Amniotic stem cell (primary cell): ENCODE data around the gene C5orf15.
A peak's percentile ranks its signal among the peaks of the same experiment; 100 is the strongest.

Experiments used
- DNase-seq: peaks from one replicate; lab custom pipeline; 2025; lab: John Stamatoyannopoulos, UW

C5orf15 gene

DNA sequence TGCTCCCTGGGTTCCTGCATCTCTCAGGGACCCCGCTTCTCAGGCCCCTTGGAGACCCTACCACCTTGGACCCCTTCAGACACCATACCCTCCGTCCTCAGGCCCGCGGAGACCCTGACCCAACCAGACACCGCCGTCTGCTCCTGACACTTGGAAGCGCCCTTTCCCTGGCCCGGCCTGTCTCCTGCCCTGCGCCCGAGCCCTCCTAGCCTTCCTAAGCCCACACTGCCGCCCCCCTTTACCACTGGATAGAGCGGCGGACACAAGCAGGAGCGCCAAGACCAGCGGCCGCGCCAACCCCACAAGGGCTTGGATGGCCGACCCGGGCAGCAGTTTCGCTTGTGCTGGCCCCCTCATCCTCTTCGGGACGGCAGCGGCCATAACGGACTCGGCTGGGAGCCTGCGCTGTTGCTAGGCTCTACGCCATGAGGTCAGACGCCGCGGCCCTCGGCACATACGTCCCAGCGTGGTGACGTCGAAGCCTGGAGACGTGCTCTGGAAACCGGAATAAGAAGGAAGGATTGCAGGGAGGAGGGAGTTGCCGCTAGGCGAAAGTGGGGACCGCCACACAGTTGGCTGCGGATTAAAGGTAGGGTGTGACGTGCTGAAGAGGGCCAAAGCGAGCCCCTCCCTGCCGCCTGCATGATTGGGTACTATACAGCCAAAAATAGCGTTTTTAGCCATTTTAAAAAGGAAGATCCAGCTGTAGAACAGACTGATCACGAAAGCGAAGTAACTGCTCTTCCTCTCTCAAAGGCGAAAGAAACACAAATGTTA is at the start of gene C5orf15:
C5orf15 (minus strand) TSS at position 422 of the 777 bp plus-strand sequence; CDS start at position 381, 41 bp downstream.
- peak; percentile 98 for DNase-seq

DNA sequence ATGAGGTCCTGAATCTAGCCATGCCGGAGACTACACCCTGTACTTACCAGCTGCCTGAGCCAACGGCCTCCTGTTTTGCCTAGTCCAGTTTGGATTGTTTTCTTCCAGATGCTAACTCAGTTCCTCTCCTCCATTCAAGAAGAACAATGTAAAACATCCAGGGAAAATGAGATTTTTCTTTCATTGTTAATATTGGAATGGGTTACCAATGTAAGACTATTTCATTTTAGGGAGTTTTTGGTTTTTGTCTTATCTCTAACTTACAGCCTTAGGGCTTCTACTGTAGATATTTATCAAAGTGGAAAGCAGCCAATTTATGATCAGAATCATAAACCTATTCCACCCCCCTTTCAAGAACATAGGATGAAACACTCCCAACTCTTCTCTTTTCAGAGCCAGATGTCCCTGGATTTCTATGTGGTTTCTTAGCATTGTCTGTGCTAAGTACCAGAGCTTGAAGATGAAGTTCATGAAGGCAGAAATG is 39.9 kb upstream of the C5orf15 start:
- no peak for DNase-seq

DNA sequence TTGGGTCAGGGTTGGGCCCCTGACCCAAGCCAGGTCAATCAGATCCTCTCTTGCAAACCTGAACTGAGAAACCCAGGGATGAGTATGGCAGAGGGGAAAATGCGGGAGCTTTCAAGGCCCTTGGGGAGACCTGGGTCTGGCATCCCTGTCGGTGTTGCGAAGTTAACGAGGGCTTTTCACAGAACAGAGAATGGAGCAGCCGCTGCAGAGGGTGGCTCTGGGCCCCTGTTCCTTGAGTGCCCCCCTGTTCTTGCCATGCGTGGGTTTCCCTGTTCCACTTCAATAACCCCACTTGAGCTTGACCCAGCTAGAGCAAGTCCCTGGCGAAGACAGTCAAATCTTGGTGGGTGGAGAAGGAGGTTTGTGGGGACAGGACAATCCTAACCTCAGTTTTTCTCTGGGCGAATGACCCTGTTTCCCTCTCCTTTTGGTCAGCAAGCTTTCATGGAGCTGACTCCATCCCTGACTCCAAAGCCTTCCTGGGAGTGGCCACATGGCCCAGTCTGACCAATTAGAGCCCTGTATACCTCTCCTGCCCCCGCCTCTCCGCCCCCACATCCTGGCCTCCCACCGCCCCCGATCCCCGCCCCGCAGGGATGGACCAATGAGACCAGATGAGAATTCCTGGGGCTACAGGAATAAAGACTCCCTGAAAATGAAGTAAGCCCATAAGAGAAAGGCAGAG is 39.3 kb upstream of the C5orf15 start:
- DNase-seq, result no peak

DNA sequence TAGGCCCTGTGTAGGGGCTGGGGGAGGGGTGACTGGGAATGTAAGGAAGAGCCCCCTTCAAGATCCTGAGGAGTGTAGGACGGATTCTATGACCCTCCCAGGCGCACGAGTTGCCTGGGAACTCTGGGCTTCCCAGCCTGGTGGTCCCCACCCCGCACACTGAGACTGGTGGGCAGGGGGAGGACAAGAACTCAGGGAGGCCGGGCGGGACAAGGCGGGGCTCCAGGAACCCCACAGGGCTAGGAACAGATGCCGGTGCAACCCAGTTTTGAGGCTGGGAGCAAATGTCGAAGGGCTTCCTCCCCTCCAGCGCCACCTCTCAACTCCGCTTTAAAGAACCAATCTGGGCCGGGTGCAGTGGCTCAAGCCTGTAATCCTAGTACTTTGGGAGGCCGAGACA is 37.7 kb upstream of the C5orf15 start:
- DNase-seq, result no peak

DNA sequence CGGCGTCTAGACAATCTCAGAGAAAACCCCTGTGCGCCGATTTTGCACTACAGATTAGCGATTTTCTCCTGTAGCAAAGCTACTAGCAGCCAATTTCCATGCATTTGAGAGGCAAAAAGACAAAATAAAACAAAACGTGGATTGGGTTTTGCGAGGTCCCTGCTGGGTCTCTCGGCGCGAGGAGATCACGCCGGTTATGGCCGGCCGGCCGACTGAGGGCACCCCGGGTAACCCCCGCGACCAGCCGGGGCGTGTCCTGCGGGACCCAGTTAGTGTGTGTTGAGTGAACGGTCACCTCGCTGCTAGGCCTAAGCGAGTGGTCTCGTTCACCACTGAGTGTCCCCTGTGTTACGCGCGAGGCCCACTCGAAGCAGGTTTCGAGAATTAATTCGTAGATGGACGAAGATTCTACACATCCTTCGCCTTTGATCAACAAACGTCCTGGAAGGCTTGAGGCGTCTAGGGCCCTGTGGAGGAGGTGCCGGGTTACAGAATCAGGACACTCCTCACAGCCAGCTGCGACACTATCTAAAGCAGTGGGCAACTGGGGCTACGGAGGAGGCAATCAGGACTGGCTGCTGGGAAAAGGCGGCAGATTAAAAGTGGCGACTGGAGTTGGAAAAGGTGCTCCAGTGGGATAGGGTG is 37.1 kb upstream of the C5orf15 start:
- no peak for DNase-seq

DNA sequence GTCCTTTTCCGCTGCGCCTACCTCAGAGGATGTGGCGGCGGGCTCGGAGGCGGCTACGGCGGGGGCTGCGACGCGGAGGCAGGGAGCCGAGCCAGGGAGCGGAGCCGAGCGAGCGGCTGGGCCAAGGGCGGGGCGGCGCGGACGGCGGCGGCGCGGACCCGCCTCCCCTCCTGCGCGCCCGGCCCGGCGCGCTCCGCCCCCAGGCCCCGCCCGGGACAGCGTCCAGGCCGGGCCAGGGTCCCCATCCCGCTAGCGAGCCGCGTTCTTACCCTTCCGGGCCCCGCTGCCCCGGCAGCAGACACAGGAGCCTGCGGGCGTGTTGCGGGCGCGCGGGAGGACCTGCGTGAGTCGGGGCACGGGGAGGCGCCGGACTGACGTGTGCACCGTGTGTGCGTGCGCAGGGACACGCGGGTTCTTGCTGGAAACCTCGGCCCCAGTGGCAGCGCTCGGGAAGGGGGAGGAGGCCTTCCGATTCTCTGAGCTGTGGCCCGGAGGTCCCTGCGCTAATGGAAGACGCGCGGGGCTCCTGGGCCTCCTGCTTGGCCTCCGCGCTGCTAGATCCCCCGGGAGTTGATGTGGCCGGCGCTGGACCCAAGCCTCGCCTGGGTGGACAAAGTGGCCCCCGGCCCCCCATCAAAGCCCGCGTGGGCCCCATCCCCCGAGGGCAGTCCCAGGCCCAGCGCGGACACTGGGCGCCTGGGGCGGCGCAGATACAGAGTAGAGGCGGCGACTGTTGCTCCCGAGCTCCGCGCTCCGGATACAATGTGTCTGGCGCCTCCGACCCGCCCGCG is 36.4 kb upstream of the C5orf15 start, which contains the start of gene VDAC1:
VDAC1 (minus strand) TSS at position 350 of the 791 bp plus-strand sequence. CDS start 11,963 bp downstream, outside the sequence.
- DNase-seq, result peak; percentile 69

DNA sequence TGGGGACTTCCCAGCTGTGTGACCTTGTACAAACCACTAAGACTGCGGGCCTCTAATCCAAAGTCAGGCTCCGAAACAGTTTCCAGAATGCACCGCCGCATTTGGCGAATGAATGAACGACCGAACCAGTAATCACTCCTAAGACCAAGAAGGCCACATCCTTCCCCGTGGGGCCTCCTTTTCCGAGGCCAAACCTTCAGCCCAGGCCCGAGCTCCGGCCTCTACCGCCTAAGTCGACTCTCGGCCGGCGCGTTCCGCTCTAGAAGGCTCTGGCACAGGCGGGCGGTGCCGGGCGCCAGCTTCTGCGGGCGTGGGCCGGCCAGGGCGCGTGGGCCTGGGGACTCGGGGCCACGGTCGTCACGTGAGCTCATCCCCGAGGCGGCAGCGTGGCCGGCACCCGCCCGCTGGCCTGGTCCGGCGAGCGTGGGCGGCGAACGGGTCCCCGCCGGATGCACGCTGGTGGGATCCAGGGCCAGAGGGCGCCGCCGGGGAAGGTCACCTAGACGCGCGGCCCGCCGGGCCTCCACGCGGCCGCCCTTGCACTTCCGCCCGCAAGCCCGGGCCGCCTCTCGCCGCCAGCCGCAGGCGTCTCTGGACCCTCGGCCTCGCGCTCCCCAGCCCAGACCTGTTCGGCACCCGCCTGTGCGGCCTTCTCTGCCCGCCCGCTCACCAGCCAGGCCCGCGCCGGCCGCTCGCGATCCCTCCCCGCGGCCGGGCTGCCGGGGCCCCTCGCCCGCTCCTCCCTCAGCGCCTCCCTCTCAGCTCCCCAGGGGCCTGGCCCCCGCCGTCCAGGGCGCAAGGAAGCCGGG is 35.6 kb upstream of the C5orf15 start:
- DNase-seq, result no peak

DNA sequence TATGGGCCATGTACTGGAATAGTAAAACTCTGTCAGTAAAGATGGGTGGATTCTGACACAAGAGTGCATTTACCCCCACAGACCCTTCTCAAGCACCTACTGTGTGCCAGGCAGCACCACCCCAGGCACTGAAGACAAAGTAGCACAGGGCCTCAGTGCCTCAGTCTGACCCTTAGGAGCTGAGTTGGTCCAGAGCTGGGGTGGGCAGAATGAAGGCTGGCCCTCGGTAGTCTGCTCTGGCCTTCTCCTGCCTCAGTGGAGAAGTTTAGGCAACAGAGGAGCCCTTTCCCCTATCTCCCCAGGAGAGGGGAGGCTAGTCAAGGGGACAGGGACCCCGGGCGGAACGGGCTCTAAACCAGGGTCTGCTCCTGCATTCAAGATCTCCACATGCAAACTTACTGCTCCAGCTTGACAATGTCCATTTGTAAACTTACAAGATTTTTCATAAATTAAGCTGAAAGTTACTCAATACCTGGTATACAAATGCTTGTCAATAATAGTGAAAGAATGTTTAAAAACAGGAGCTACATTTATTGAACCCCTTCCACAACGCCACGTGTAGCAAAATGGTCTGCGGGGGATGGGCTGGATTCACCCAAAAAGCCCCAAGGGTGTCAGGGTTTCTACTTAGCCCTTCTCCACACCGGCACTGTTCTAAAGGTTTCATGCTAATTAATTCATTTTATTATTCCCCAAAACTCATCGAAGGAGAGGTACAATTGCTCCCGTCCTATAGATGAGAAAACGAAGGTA is 34.8 kb upstream of the C5orf15 start:
- DNase-seq, result no peak

DNA sequence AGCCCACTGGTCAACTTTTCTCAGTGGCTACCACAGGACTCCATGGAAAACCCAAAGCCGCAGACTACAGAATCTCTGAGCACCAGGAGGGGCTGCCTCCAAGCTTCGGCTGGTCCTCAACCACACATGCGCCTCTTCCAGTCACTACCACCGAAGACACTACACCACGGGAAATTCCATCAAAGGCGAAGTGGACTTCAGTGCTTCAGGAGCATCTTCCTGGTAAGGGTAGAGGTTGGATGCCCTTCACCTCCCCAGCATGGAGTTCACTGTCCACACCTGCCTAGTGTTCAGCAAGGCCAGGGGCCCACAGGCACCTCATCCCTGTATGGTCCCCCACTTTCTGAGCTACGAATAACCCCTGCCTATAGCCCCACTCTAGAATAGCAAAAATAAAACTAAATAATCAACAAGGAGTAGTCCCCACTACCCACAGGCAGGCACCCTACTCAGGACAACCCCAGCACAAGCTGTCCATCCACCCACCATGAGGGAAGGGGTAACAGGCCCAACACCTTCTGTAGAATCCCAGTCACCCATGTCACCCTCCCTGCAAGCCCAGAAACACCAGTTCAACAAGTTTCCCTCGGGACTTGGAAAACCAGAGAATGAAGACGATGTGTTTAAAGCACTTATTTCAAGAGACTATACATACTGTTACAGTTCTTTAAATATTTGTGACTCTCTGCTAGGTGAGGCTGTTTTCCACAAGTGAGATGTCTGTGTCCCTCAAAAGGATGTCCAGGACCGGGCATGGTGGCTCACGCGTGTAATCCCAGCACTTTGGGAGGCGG is 33.7 kb upstream of the C5orf15 start:
- DNase-seq, result no peak

DNA sequence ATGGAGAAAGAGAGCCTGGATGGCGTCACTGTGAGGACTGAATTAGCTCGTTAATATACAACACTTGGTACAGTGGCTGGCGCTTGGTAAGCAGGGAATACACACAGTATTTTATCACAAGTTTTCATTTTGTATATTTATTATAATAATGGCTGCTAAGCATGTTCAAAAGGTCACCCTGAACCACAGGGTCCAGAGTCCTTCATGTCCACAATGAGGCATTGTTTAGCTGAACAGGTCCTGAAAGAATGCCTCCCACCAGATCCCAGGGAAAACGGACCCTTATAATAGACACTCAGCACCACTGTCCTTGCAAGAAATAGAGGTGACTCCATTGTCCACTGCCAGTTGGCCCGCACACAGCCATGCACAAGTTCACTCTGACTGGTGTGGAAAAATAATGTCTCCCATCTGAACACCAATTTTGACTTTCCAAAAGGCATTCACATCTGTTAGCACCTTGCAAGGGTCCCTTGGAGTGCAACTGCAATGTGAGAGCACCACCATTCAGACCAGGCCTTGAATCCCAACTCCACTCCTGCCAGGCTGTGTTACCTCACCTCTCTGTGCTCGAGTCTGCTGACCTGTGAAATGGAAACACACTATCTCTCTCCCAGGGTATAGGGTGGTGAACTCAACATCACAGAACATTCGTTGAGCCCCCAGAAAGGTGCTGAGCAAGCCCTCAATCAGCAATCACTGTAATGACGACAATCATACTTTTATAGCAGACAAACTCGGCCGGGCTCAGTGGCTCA is 32.5 kb upstream of the C5orf15 start:
- DNase-seq, result no peak

DNA sequence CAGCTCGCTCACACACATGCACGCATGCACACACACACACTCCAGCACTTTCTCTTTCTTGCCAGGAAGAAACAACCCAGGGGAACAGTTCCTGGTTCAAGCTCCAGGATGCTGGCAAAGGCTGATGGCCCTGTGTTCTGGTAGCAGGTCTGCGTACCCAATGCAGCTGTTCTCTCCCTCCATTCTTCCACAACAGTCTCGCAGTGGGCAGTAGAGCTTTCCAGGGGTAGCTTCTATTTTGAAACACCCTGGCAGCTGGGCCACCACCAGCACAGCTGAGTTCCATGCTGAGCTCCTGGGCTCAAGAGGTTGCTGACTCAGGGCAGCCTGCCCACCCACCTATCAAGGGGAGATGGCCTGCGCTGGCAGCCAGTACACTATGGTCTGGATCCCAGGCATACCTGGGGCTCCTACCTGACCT is 31.7 kb upstream of the C5orf15 start:
- DNase-seq, result no peak

DNA sequence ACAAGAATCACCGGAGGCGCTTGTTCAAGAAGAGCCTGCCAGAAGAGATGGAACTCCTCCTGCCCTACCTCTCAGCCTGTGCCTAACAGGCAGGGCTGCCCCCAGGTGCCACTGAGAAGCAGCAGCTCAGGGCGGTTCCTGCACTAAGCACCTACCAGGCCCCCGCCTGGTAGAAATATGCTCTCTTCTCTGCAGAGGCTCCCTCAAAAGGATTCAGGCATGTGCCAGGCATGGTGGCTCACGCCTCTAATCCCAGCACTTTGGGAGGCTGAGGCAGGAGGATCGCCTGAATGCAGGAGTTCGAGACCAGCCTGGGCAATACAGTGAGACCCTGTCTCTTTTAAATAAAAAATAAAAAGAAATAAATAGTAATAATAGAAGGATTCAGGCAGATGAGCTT is 30.4 kb upstream of the C5orf15 start:
- DNase-seq, result no peak

DNA sequence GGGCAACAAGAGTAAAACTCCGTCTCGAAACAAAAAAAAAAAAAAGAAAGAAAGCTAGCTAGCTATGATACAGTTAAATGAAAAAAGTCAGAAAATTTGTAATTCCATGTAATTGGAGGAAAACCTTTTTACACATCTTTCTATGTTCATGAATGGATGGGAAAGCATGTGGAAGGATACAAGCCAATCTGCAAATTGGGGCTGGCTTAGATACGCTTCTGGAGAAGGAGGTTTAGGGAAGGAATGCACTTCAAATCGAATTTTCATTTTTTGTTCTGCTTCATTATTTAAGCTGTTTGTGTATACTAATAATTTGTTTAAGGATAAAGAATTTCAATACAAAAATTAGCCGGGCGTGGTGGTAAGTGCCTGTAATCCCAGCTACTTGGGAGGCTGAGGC is 29.6 kb upstream of the C5orf15 start:
- DNase-seq, result no peak

DNA sequence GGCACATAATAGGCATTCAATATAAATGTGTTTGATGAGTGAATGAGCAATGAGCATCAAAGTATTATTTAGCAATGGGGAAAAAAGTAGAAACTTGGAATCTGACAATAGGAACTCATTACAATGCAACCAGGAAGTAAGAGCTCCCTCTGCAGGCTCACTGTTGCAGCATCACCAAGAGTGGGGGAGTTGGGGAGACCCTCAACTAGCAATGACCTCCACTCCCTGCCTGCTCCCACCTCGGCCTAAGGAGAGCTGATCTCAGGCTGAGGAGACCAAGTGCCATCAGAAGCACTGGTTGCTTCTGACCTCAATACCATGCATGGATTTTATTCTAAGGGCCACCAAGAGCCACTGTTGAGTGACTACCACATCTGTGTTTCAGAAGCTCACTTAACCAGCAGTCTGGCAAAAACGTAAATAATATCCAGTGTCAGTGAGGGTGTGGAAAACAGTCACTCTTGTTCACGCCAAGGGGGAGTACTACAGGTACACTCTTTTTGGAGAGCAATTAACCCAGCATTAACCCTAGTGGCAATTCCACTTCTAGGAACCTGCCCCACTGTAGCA is 28.3 kb upstream of the C5orf15 start:
- no peak for DNase-seq

DNA sequence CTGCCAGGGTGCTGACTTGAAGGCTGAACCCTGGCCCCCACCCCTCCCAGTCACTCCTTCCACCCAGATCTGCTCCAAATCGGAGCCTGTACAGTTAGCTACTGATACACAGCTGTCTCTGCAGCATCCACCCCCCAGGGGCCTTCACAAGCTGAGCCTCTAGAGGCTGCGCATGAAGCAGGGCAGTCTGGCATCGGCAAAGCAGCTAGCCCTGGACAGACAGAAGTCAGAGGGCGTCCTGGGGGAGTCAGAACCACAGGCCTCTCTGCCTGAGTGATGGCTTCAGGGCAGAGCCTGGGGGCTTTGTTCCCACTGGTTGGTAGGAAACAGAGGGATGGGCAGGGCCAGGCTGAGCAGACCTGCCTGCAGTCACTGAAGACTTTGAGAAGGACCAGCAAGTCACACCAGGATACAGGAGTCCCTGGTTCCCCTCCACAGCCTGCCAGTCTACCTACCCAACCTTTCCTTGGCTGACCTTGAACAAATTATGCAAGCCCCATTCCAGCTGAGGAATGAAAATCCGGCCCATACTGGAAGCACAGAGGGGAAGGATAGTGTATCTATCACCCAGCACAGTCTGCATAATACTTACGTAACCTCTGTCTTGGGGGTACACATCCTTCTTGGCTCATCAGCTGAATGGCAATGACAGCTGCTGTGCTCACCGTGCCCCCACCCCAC is 27.6 kb upstream of the C5orf15 start:
- DNase-seq, result no peak

DNA sequence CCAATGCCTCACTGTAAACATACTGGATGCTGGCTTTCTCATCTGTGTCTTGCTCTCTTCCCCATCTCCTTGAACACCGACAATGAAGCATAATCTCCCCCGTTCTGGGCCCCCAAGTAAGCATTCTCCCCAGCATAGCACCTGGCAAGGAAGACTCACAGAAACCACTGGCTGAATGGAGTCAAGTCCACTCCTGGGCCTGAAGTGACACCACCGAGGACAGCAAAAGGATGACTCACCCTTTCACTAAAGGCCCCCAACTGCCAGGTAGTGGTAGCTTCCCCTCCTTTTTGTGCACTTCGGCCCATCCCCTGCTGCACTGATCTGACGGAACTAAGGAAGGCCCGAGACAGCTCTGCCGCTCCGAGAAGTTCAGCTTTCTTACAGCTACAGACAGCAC is 26.9 kb upstream of the C5orf15 start:
- no peak for DNase-seq

DNA sequence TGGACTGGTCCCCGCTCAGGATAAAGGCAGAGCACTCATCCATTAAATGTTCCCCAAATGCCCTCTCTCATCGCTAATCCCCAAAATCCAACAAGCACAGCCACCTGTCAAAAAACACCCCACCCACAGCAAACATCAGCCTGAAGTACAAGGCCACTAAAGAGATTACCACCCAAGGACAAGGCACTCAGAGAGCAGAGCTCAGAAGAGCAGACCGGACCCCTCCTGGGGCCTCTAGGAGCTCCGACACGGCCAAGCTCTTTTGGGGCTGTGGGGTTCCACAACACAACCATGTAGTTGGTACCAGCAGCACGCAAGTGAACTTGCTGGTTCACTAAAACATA is 26.5 kb upstream of the C5orf15 start:
- DNase-seq, result no peak
